HG03097 (cell line): ENCODE measurements around the gene RNF32.
"Not testable (repeated sequence)": the region's sequence is repeated elsewhere in the genome, so short reads cannot be mapped to it uniquely, and the experiment has no call there.

Source experiments
- ATAC-seq: cut with Tn5 transposase; IDR thresholded peaks from one replicate; pipeline ENCODE4 v1.9.1; 2021; ENCODE audit not compliant: unreplicated experiment, low FRiP score

The RNF32 gene

DNA sequence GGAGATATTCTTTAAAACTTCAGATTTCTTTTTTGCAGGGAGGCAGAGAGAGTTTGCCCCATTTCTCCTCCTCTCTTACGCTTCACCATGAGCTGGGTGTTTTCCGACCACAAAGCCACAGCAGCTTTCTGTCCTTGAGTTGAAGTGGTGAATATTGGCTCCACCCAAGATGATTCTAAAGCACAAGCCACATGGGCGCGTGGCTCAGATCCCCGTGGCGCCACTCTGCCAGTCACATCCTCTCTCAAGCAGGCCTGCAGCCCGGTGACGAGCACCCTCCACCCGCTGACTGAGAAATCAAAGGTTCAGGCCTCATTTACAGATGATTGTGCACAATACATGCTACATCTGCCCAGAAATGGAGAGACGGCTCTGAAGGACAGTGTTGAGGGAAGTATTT is 27.6 kb upstream of the RNF32 start:
- ATAC-seq, result no peak

DNA sequence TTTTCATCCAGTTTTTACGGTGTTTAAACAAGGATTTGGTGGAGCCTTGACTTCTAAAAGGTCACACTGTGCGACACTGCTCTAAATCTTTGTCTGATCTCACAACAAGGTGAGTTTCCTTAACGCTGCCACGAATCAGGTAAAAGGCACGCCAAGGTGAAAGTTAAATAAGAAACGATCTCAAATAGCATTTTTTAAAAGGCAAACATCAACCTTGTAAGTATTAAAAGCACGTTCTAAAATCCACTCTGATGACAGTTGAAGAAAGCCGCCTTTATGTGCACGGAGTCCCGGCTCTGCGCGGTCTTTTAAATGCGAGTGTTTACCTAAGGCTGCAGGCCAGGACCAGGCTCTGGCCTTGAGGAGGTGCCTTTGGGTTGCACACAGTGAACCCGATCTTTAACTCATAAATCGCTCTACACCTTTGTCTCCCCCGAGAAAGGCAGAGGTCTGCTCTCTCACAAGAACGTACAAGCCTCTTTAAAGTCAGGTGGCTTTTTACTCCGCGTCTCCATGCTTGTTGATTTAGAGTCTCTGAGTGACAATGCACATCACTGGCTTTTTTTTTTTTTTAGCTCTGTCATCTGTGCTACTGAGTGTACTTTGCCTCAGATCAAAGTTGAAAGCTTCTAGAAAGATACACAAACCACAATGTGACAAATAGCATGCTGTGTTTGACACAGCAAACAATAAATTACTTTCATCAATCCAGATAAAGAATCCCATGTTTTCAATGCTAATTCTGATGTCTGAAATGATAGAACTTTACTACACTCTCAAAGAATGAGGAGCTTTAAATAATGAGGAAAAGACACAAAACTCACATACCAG is 25.9 kb upstream of the RNF32 start:
- ATAC-seq, result no peak

DNA sequence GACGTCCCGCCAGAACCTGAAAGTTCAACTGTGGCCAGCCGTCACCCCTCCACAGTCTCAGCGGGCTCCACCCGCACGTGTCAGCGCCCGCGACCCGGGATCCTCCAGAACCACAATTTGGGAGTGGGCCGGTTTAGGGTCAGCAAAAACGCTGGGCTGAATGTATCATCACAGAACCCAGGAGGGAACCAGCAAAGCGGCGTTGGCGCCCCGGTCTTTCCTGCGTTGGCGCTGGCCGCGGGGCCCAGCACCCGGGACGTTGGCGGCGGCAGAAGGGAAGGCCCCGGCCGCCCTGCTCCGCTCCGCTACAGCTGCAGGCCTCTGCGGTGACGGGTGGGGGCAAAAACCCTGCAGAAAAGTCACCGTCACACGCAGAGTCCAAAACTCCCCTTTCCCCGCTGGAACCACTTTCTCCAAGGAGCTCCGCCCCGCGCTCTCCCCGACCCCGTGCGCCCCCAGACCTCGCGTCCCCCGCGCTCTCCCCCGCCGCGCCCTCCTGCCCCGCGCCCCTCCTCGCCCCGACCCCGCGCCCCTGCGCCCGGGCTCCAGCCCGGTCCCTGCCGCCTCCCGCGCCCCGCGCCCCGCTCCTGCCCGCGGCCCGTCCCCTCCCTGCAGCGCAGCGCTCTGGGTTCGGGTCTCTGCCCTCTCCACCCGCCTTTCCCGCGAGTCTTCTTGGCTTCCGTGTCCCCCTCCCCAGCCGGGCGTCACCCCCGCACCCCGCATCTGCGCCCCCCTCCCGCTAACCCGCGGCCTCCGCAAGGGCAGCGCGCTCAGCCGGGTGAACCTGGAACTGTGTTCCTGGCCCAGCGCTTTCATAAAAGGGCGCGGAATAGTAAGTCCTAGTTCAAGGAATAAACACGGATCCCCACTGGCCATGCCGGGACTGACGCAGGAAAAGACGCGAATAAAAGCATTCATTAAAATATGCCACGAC is 24.0 kb upstream of the RNF32 start:
- ATAC-seq, result no peak

DNA sequence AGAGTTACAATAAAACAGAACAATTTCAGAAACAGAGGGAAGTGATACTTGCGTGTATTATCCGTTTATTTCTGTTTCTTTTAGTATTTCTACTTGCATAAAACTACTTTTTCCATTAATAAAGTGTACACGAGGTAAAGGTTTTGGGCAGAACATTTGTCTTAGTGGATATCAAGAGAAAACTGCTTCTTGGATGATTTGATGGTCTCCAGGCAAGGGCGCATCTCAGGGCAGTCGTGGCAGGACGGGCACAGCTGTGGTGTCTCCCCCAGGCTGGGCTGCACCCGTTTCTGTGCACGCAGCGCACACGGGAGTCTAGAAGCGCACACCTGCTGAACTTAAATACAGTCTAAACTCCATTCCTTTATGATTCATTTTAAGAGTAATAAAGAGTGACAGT is 23.4 kb upstream of the RNF32 start:
- ATAC-seq, result no peak

DNA sequence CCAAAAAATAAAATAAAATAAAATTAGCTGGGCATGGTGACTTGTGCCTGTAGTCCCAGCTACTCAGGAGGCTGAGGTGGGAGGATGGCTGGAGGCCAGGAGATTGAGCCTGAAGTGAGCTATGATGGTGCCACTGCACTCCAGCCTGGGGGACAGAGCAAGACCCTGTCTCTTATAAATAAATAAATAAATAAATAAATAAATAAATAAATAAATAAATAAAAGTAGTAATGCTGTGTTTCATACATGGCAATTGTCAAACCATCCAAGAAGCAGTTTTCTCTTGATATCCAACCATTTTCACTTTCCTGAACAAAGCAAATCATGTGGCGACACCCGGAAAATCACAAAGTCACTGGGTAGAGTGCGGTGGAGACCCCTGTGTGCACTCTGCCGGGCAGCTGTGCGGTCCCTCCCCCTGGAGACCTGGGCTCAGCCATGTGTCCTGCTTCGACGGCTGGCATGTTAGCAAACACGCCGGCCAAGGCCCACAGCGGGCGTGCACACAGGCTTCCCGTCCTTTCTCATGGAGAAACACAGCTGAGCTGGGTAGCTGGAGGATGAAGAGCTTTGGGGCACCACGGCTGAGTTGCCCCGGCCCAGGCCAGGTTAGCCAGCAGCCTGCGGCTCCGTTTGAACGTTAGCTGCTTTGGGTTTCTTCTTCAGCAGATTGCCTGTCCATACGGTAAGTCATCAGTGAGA is 22.3 kb upstream of the RNF32 start:
- ATAC-seq, result no peak

DNA sequence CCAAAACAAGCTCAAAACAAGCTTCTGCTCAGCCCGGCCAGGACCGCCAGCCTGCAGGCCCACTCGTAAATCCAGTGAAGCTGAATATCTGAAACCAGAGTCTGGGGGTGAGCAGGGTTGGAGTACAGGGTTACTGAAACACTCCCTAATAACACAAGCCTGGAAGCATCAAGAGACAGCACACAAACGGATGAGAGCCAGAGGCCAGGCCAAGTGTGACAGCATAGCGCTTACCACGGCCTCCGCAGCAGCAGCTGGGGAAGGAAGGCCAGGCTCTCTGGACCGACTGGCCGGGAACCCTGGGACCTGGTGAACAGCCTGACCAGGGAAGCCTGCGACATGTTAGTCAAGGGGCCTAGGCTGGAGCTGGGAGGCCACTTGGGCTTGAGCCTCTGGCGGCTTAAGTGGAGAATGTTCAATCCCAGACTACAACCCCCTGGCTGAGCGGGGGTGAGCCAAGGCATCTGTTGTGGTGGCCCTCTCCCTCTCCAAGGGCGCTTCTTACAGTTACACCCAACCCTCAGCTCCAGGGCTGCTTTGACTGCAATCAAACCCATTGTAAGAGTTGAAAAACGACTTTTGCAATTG is 21.7 kb upstream of the RNF32 start:
- no peak for ATAC-seq

DNA sequence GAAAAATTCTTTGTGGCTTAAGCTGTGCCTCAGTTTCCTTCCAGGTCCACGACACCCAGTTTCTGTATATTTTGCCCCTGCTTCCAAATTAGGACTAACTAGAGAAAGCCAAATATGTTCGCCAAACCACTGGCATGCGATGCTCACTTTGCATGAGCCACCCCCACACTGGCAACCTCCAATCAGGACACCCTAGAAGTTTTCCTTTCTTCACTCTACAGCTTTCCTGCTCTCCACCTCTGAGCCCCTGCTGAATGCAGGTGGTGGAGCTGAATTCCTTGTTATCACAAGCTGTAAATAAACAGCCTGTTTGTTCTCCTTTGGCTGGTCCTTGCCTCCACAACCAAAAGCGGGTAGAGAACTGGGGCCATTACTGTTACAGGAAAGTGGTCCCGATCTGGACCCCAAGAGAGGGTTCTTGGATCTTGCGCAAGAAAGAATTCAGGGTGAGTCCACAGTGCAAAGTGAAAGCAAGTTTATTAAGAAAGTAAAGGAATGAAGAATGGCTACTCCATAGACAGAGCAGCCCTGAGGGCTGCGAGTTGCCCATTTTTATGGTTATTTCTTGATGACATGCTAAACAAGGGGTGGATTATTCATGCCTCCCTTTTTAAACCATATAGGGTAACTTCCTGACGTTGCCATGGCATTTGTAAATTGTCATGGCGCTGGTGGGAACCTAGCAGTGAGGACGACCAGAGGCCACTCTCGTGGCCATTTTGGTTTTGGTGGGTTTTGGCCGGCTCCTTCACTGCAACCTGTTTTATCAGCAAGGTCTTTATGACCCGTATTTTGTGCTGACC is 20.9 kb upstream of the RNF32 start:
- ATAC-seq, result not testable (repeated sequence)

DNA sequence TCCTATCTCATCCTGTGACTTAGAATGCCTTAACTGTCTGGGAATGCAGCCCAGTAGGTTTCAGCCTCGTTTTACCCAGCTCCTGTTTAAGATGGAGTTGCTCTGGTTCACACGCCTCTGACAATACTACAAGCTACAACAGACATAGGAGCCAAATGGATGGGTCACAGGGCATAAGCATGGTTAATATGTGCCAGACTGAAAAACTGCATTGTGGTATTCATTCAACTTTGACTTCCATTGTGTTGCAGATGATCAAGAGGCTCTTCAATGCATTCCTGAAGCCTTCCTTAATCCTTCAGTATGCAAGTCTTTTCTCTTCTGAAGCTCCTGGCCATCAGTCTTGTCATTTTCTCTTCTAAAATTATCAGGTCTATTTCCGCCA is 20.3 kb upstream of the RNF32 start:
- ATAC-seq, result no peak

DNA sequence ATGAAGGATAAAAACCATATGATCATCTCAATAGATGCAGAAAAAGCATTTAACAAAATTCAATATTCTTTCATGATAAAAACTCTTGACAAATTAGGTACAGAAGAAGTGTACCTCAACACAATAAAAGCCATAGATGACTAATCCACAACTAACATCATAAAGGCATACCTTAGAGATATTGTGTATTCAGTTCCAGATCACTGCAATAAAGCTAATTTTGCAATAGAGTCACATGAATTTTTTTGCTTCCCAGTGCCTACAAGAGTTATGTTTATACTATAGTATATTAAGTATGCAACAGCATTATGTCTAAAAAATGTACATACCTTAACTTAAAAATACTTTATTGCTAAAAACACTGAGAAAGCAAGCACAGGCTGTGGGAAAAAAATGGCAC is 18.9 kb upstream of the RNF32 start:
- ATAC-seq, result no peak

DNA sequence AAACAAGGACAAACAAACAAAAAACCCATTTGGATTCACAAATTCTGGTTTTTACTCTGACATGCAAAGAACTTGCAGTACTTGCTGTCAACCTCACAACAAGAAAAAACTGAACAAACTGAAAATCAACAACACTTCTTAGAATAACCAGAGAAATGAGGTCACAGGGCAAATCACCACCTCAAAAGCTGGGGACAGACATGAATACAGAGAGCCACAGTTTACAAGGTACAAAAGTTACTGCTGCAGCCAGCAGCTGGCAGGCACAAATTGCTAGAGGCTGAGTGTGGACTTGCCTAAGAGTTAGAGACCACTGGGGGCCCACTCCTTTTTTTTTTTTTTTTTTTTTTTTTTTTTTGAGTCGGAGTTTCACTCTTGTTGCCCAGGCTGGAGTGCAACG is 15.0 kb upstream of the RNF32 start:
- no peak for ATAC-seq

DNA sequence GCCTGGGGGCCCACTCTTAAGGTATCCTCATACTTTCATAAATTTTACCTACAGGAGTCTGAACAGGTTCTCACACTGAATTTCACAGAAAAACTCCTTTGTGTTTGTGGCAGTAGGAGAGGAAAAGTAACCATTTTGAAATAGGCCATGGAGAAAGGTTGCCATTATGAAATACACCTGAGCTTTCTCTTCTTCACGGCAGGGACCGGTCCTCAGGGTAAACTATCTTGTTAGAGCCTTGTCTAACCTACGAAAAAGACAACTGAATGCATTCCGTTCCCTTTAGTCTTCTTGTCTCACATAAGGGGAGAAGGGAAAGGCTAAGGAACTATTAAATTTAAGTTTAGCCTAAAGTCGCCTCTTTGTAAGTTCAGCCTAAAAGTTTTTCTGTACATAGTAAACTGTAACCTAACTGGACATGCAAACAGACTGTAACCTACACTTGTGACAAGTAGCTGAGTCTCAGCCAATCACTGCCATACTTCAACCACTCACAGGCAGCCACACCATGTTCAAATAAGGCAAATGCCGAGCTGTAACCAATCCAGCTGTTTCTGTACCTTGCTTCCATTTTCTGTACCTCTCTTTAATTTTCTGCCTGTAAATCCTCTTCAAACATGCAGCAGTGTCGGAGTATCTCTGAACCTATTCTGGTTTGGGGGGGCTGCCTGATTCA is 14.2 kb upstream of the RNF32 start:
- ATAC-seq, result no peak

DNA sequence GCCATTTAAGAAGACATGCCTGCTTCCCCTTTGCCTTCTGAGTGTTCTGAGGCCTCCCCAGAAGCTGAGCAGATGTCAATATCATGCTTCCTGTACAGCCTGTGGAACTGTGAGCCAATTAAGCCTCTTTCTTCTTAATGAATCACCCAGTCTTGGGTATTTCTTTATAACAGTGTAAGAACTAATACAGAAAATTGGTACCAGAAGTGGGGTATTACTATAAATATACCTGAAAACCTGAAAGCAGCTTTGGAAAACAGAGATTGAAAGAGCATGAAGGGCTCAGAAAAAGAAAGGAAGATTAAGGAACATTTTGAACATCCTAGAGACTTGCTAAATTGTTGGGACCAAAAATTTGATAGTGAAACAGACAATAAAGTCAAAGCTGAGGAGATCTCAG is 12.0 kb upstream of the RNF32 start:
- no peak for ATAC-seq

DNA sequence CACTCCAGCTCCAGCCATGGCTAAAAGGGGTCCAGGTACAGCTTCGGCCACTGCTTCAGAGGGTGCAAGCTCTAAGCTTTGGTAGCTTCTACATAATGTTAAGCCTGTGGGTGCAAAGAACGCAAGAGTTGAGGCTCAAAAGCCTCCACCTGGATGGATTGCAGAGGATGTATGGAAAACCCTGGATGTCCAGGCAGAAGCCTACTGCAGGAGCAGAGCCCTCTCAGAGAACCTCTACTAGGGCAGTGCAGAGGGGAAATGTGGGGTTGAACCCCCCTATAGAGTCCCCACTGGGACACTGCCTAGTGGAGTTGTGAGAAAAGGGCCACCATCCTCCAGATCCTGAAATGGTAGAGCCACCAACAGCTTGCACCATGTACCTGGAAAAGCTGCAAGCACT is 10.7 kb upstream of the RNF32 start:
- ATAC-seq, result no peak

DNA sequence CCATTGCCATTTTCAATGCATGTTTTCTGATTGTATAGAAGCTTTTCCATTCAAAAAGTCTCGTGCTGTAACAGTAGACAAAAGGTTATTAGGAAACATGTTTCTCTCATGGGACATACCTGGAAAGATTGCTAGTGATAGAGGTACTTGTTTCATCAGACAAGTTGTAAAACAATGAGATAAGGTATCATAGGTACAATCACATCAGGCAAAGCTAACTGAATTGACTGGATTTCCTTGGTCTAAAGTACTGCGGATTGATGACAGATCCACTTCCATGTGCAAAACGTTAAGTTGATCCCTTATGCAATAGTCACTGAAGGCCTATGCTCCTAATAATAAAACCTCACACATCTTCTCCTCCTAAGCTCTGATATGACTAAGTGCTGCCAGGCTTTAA is 6.5 kb upstream of the RNF32 start:
- no peak for ATAC-seq

DNA sequence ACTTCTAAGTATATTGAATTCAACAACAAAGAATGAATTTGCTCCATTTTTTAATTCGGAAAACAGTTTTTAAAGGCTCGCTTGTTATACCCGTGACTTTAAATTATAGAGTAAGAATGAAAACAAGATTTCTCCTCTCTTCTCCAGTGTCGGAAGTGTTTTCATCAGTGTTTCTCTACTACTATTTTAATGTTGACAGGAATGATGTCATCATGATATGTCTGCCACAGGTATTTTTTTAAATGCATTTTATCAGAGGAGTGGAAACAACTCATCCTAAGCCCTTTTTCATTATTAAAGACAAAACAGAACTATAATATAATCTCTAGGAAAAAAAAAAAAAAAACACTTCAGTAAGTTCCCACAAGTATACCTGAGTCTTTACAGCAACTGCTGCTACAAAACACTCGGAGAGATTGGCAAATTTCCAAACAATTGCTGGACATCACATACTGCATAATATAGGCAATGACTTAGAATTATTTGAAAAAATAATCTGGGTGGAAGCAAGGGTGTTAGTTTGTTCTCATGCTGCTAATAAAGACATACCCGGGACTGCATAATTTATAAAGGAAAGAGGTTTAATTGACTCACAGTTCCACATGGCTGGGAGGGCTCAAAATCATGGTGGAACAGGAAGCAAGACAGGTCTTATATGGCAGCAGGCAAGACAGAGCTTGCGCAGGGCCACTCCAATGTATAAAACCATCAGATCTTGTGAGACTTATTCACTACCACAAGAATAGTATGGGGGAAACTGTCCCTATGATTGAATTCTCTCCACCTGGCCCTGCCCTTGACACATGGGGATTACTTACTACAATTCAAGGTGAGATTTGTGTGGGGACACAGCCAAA is 4.8 kb upstream of the RNF32 start:
- no peak for ATAC-seq

DNA sequence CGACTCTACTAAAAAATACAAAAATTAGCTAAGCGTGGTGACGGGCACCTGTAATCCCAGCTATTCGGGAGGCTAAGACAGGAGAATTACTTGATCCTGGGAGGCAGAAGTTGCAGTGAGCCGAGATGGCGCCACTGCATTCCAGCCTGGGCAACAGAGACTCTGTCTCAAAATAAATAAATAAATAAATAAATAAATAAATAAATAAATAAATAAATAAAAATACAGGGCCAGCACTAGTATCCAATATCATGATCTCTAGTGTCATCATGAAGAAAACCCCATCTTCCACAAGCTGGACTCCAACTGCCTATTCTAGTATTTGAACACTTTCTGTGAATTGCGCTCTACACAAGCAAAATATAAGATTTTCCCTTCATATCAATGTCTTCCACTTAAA is 3.5 kb upstream of the RNF32 start:
- ATAC-seq, result not testable (repeated sequence)

DNA sequence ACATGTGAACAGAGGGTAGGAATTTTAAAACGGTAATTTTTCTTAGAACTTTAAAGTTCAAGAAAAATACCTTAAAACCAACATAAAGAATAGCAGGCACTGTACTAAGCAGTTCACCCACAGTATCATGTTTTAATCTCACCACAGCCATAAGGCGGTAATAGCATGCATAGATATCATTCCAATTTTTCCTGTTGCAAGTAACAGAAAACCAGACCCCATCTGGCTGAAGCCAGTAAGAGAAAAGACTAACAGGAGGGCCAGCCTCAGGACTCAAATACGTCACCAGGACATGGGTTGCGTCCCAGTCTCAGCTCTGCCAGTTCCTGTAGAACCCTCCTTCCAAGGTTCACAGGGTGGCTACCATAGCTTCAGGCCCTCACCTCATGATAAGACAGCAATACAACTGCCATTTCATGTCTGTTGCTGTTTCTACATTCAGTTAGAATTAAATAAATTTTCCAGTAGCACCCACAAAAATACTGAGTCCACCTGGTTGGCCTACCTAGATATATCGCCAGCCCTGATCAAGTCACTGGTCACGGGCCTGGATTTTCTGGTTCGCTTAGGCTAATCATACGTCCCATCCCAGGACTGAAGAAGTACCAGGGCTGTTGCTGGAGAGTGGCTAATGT is 2.0 kb upstream of the RNF32 start:
- no peak for ATAC-seq
